ENCODE data around the gene MYCBP.

- TF ChIP-seq CTCF (conservative IDR thresholded peaks at IDR 0.05) = peak; percentile 56
- TF ChIP-seq EZH2 (IDR thresholded peaks at IDR 0.05; ENCODE audit: low read depth) = no peak
Observed at GRCh38 chr1:38818175-38818976, 54.8 kb downstream of the MYCBP start.
